GM23338 (cell line): ENCODE data around the gene ESR2. TPM values are rescaled to one million over a fixed set of nuclear protein-coding genes. Genes with fewer than 3 reads are reported as not detected.

Experiments used
- CREB1 ChIP-seq: fragments of 250-450 bp; sonication (Bioruptor Pico); IDR thresholded peaks from 2 replicates; pipeline ENCODE4 v1.5.0; 2020; ENCODE audit warnings: low read depth, mild to moderate bottlenecking, moderate library complexity
- EZH2 ChIP-seq: fragments of 200-600 bp; sonication (generic); IDR thresholded peaks from one replicate; pipeline ENCODE4 v1.8.0; 2017; ENCODE audit warnings: antibody characterized with exemption, mild to moderate bottlenecking, low read depth; ENCODE audit not compliant: unreplicated experiment
- EZH2phosphoT487 ChIP-seq: fragments of 200-600 bp; sonication (generic); IDR thresholded peaks from one replicate; pipeline ENCODE4 v1.8.1; 2018; ENCODE audit warnings: antibody characterized with exemption; ENCODE audit not compliant: unreplicated experiment
- JUNB ChIP-seq: IDR thresholded peaks from one replicate; pipeline ENCODE4 v1.6.1; 2016; ENCODE audit warnings: antibody characterized with exemption; ENCODE audit not compliant: unreplicated experiment
- POLR2AphosphoS5 ChIP-seq: IDR thresholded peaks from 2 replicates; pipeline ENCODE4 v1.6.1; 2016; ENCODE audit warnings: antibody characterized with exemption, low read depth
- ZNF114 ChIP-seq: fragments of 250-450 bp; sonication (Bioruptor Pico); IDR thresholded peaks from 2 replicates; pipeline ENCODE4 v1.5.0; 2020; ENCODE audit warnings: mild to moderate bottlenecking, moderate library complexity
- ZNF331 ChIP-seq: fragments of 250-450 bp; sonication (Bioruptor Pico); IDR thresholded peaks from 2 replicates; pipeline ENCODE4 v1.5.0; 2020; ENCODE audit warnings: low read depth, mild to moderate bottlenecking, moderate library complexity
- polyA plus RNA-seq: library from polyadenylated mRNA; unstranded; fragments of >200 nt; fragmentation: Nextera tagmentation; extraction: Ambion mirVana; gene quantifications from 2 replicates; pipeline ENCODE4 v1.2.1, GENCODE V29; 2016
- total RNA-seq: library from RNA; depleted of rRNA; stranded (reverse); fragments of >200 nt; shearing (Covaris generic); gene quantifications from 2 replicates; pipeline ENCODE4 v1.2.3, GENCODE V29; 2014
- TF ChIP-seq, protein P1 (sequence below): fragments of 250-450 bp; sonication (Bioruptor Pico); IDR thresholded peaks from 2 replicates; pipeline ENCODE4 v1.5.0; 2020; ENCODE audit warnings: mild to moderate bottlenecking, moderate library complexity
- TF ChIP-seq, protein P2 (sequence below): IDR thresholded peaks from 2 replicates; pipeline ENCODE4 v1.6.1; 2016; ENCODE audit warnings: antibody characterized with exemption
- TF ChIP-seq, protein P3 (sequence below): IDR thresholded peaks from one replicate; pipeline ENCODE4 v1.6.1; 2018; ENCODE audit warnings: antibody characterized with exemption; ENCODE audit not compliant: unreplicated experiment
- TF ChIP-seq, protein P4 (sequence below), 2 experiments: fragments of 200-600 bp in 1 of 2; sonication (generic) in 1 of 2; conservative IDR thresholded peaks; 2 replicates each; pipeline versions ENCODE4 v1.5.1 to v1.6.1; 2016 to 2017; ENCODE audit warnings: antibody characterized with exemption in 2 of 2, low read depth in 2 of 2, mild to moderate bottlenecking in 2 of 2, moderate library complexity in 1 of 2

Gene ESR2
- total and polyA plus RNA-seq, 2 experiments from 2014 or later: 0.58 to 0.59 TPM

DNA sequence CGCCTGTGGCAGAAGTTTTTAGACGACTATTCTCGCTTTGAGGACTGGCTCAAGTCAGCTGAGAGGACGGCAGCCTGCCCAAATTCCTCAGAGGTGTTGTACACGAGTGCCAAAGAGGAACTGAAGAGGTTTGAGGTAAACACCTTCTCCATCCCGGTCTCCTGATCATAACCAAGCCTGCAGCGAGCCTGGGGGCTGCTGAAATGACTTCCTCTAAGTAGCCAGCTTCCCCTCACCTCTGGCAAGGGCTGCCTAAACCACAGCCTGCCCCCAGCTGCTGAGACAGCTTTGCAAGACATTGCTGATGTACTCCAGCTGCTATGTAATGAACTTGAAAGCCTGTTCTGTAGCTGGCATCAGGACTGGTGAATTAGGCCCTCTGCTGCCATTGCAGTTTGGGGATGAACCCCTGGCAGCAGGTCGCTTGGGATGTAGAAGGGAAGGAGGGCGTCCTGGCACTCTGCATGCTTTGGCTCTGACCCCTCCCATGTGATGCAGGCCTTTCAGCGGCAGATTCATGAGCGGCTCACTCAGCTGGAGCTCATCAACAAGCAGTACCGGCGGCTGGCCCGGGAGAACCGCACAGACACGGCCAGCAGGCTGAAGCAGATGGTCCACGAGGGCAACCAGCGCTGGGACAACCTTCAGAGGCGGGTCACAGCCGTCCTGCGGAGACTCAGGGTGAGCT is 84.6 kb downstream of the ESR2 start (continued):
- TF ChIP-seq, protein P1, sequence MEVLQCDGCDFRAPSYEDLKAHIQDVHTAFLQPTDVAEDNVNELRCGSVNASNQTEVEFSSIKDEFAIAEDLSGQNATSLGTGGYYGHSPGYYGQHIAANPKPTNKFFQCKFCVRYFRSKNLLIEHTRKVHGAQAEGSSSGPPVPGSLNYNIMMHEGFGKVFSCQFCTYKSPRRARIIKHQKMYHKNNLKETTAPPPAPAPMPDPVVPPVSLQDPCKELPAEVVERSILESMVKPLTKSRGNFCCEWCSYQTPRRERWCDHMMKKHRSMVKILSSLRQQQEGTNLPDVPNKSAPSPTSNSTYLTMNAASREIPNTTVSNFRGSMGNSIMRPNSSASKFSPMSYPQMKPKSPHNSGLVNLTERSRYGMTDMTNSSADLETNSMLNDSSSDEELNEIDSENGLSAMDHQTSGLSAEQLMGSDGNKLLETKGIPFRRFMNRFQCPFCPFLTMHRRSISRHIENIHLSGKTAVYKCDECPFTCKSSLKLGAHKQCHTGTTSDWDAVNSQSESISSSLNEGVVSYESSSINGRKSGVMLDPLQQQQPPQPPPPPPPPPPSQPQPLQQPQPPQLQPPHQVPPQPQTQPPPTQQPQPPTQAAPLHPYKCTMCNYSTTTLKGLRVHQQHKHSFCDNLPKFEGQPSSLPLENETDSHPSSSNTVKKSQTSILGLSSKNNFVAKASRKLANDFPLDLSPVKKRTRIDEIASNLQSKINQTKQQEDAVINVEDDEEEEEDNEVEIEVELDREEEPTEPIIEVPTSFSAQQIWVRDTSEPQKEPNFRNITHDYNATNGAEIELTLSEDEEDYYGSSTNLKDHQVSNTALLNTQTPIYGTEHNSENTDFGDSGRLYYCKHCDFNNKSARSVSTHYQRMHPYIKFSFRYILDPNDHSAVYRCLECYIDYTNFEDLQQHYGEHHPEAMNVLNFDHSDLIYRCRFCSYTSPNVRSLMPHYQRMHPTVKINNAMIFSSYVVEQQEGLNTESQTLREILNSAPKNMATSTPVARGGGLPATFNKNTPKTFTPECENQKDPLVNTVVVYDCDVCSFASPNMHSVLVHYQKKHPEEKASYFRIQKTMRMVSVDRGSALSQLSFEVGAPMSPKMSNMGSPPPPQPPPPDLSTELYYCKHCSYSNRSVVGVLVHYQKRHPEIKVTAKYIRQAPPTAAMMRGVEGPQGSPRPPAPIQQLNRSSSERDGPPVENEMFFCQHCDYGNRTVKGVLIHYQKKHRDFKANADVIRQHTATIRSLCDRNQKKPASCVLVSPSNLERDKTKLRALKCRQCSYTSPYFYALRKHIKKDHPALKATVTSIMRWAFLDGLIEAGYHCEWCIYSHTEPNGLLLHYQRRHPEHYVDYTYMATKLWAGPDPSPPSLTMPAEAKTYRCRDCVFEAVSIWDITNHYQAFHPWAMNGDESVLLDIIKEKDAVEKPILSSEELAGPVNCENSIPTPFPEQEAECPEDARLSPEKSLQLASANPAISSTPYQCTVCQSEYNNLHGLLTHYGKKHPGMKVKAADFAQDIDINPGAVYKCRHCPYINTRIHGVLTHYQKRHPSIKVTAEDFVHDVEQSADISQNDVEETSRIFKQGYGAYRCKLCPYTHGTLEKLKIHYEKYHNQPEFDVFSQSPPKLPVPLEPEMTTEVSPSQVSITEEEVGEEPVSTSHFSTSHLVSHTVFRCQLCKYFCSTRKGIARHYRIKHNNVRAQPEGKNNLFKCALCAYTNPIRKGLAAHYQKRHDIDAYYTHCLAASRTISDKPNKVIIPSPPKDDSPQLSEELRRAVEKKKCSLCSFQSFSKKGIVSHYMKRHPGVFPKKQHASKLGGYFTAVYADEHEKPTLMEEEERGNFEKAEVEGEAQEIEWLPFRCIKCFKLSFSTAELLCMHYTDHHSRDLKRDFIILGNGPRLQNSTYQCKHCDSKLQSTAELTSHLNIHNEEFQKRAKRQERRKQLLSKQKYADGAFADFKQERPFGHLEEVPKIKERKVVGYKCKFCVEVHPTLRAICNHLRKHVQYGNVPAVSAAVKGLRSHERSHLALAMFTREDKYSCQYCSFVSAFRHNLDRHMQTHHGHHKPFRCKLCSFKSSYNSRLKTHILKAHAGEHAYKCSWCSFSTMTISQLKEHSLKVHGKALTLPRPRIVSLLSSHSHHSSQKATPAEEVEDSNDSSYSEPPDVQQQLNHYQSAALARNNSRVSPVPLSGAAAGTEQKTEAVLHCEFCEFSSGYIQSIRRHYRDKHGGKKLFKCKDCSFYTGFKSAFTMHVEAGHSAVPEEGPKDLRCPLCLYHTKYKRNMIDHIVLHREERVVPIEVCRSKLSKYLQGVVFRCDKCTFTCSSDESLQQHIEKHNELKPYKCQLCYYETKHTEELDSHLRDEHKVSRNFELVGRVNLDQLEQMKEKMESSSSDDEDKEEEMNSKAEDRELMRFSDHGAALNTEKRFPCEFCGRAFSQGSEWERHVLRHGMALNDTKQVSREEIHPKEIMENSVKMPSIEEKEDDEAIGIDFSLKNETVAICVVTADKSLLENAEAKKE (CRISPR knock-in tag): no peak
- TF ChIP-seq, protein P2, sequence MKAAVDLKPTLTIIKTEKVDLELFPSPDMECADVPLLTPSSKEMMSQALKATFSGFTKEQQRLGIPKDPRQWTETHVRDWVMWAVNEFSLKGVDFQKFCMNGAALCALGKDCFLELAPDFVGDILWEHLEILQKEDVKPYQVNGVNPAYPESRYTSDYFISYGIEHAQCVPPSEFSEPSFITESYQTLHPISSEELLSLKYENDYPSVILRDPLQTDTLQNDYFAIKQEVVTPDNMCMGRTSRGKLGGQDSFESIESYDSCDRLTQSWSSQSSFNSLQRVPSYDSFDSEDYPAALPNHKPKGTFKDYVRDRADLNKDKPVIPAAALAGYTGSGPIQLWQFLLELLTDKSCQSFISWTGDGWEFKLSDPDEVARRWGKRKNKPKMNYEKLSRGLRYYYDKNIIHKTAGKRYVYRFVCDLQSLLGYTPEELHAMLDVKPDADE: no peak
- TF ChIP-seq, protein P3, sequence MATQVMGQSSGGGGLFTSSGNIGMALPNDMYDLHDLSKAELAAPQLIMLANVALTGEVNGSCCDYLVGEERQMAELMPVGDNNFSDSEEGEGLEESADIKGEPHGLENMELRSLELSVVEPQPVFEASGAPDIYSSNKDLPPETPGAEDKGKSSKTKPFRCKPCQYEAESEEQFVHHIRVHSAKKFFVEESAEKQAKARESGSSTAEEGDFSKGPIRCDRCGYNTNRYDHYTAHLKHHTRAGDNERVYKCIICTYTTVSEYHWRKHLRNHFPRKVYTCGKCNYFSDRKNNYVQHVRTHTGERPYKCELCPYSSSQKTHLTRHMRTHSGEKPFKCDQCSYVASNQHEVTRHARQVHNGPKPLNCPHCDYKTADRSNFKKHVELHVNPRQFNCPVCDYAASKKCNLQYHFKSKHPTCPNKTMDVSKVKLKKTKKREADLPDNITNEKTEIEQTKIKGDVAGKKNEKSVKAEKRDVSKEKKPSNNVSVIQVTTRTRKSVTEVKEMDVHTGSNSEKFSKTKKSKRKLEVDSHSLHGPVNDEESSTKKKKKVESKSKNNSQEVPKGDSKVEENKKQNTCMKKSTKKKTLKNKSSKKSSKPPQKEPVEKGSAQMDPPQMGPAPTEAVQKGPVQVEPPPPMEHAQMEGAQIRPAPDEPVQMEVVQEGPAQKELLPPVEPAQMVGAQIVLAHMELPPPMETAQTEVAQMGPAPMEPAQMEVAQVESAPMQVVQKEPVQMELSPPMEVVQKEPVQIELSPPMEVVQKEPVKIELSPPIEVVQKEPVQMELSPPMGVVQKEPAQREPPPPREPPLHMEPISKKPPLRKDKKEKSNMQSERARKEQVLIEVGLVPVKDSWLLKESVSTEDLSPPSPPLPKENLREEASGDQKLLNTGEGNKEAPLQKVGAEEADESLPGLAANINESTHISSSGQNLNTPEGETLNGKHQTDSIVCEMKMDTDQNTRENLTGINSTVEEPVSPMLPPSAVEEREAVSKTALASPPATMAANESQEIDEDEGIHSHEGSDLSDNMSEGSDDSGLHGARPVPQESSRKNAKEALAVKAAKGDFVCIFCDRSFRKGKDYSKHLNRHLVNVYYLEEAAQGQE: no peak
- TF ChIP-seq EZH2phosphoT487 (no peak), ZNF331 (CRISPR knock-in tag) (no peak), CREB1 (CRISPR knock-in tag) (no peak), POLR2AphosphoS5 (no peak), EZH2 (no peak), JUNB (no peak), ZNF114 (CRISPR knock-in tag) (no peak)
- TF ChIP-seq, protein P4, sequence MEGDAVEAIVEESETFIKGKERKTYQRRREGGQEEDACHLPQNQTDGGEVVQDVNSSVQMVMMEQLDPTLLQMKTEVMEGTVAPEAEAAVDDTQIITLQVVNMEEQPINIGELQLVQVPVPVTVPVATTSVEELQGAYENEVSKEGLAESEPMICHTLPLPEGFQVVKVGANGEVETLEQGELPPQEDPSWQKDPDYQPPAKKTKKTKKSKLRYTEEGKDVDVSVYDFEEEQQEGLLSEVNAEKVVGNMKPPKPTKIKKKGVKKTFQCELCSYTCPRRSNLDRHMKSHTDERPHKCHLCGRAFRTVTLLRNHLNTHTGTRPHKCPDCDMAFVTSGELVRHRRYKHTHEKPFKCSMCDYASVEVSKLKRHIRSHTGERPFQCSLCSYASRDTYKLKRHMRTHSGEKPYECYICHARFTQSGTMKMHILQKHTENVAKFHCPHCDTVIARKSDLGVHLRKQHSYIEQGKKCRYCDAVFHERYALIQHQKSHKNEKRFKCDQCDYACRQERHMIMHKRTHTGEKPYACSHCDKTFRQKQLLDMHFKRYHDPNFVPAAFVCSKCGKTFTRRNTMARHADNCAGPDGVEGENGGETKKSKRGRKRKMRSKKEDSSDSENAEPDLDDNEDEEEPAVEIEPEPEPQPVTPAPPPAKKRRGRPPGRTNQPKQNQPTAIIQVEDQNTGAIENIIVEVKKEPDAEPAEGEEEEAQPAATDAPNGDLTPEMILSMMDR (conservative IDR thresholded peaks at IDR 0.05; ENCODE audit: low read depth in 2 of 2): no peak
